Measurements from ENCODE around the gene FBXO3. TPM values are rescaled to one million over a fixed set of nuclear protein-coding genes. Genes with fewer than 3 reads are reported as not detected.

The FBXO3 gene
- total RNA-seq, 1 experiment from 2014 or later = 29.6 TPM

DNA sequence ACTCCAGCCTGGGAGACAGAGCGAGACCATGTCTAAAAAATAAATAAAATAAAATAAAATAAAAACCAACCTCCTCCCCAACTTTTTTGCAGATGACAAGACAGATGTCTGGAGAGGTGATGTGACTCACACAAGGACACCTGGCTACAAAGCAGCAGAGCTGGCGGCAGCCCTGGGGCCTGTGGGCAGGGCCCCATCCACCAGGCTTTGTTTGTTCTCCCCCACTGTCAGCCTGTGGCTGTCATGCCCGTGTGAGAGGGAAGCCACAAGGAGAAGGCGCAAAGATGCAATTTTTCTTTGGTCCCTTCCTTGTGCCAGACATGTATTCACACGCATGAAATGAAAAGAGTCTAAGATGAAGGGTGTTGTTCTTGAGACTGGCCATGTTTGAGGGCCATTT, 54.7 kb downstream of the FBXO3 start:
- Histone ChIP-seq H3K36me3 (ENCODE audit: control insufficient read depth, insufficient read depth, low read length) (no peaks in the 10 kb centered on the region; the same call in 1 of the 2 replicates), H3K27me3 (replicated peaks; ENCODE audit: control insufficient read depth, insufficient read depth, low read length) (no peaks in the 10 kb centered on the region), H3K9me3 (no peaks in the 10 kb centered on the region), H3K4me1 (peaks cover 19% of the 10 kb centered on the region), H3K4me3 (ENCODE audit: low read depth, low read length) (no peak overlapping the region)
- no peaks in the 10 kb centered on the region for H3K9me3 Mint-ChIP-seq (ENCODE audit: unreplicated experiment)
- POLR2A ChIA-PET = no interaction called here
- no peak overlapping the region for H3K4me3 Mint-ChIP-seq (ENCODE audit: unreplicated experiment)
- BruUV-seq (replicated peaks) = no TSS peak
- no peak overlapping the region for H3K27ac Mint-ChIP-seq (ENCODE audit: unreplicated experiment)
- no peak for DNase-seq
- peaks cover 16% of the 10 kb centered on the region for H3K4me1 Mint-ChIP-seq (ENCODE audit: low read depth, unreplicated experiment)
- TF ChIP-seq, protein P1, sequence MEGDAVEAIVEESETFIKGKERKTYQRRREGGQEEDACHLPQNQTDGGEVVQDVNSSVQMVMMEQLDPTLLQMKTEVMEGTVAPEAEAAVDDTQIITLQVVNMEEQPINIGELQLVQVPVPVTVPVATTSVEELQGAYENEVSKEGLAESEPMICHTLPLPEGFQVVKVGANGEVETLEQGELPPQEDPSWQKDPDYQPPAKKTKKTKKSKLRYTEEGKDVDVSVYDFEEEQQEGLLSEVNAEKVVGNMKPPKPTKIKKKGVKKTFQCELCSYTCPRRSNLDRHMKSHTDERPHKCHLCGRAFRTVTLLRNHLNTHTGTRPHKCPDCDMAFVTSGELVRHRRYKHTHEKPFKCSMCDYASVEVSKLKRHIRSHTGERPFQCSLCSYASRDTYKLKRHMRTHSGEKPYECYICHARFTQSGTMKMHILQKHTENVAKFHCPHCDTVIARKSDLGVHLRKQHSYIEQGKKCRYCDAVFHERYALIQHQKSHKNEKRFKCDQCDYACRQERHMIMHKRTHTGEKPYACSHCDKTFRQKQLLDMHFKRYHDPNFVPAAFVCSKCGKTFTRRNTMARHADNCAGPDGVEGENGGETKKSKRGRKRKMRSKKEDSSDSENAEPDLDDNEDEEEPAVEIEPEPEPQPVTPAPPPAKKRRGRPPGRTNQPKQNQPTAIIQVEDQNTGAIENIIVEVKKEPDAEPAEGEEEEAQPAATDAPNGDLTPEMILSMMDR (IDR thresholded peaks at IDR 0.05; ENCODE audit: insufficient read depth in 1 of 2, low read depth in 1 of 2, low read length in 1 of 2, severe bottlenecking in 1 of 2, unreplicated experiment in 1 of 2) = no peak
- H3K36me3 Mint-ChIP-seq (ENCODE audit: insufficient read depth, unreplicated experiment) = peaks cover 20% of the 10 kb centered on the region
- no peaks in the 10 kb centered on the region for H3K27me3 Mint-ChIP-seq (ENCODE audit: insufficient read depth, unreplicated experiment)
- CTCF ChIA-PET = no interaction called here
- intact Hi-C loops (cut with micrococcal nuclease; ENCODE audit: unreplicated experiment) = no loop called here

DNA sequence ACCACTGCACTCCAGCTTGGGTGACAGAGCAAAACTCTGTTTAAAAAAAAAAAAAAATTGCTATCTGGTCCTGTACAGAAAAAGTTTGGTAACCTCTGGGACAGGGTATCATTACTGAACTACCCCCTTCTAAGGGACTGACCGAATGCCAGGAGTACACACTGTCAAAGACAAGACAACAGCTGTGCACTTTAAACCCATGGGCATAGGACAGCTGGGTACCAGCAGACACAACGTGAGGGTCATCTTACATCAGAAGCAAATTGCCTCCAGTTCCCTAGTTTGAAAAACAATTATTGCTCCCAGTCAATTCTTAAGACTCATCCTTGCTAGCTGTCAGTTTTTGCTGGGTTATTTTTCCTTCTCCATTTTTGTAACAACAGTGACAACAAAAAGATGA, 55.9 kb downstream of the FBXO3 start:
- no peaks in the 10 kb centered on the region for H3K9me3 ChIP-seq
- POLR2A ChIA-PET = no interaction called here
- Mint-ChIP-seq H3K27me3 (ENCODE audit: insufficient read depth, unreplicated experiment) (no peaks in the 10 kb centered on the region), H3K4me3 (ENCODE audit: unreplicated experiment) (no peak overlapping the region), H3K4me1 (ENCODE audit: low read depth, unreplicated experiment) (peaks cover 11% of the 10 kb centered on the region), H3K9me3 (ENCODE audit: unreplicated experiment) (no peaks in the 10 kb centered on the region), H3K27ac (ENCODE audit: unreplicated experiment) (no peak overlapping the region), H3K36me3 (ENCODE audit: insufficient read depth, unreplicated experiment) (peaks cover 20% of the 10 kb centered on the region)
- TF ChIP-seq, protein P1 (IDR thresholded peaks at IDR 0.05; ENCODE audit: insufficient read depth in 1 of 2, low read depth in 1 of 2, low read length in 1 of 2, severe bottlenecking in 1 of 2, unreplicated experiment in 1 of 2) = no peak
- H3K4me3 ChIP-seq (ENCODE audit: low read depth, low read length) = no peak overlapping the region
- no TSS peak for BruUV-seq (replicated peaks)
- DNase-seq = no peak
- no peaks in the 10 kb centered on the region for H3K27me3 ChIP-seq (replicated peaks; ENCODE audit: control insufficient read depth, insufficient read depth, low read length)
- peaks cover 8% of the 10 kb centered on the region for H3K4me1 ChIP-seq
- CTCF ChIA-PET = interaction anchor here (0.7 to 1.3 kb wide), 2 partner anchors 24 to 35 kb away, joined by 3 to 4 read pairs; no protein-coding TSS in a partner anchor
- no peaks in the 10 kb centered on the region; the same call in 1 of the 2 replicates for H3K36me3 ChIP-seq (ENCODE audit: control insufficient read depth, insufficient read depth, low read length)
- intact Hi-C loops (cut with micrococcal nuclease; ENCODE audit: unreplicated experiment) = no loop called here

DNA sequence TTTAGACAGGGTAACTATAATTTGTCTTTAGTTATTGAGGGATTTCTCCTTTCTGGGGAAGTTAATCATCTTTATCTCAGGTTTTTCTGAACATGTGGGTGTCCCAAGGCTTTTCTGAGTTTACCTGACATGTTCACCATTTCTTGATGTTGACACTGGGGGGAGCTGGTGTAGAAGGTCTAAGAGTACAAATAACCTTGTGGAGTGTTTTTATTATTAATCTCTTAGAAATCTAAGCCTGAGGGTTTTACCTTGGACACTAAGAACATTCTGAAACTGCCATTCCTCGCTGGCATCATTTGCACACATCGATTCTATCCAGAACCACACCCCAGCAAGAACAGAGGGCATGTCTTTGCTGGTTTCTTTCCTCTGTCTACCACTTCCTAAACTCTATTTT, 58.1 kb downstream of the FBXO3 start:
- Histone ChIP-seq H3K36me3 (ENCODE audit: control insufficient read depth, insufficient read depth, low read length) (no peaks in the 10 kb centered on the region; the same call in 1 of the 2 replicates), H3K27me3 (replicated peaks; ENCODE audit: control insufficient read depth, insufficient read depth, low read length) (no peaks in the 10 kb centered on the region), H3K9me3 (no peaks in the 10 kb centered on the region), H3K4me3 (ENCODE audit: low read depth, low read length) (no peak overlapping the region), H3K4me1 (no peaks in the 10 kb centered on the region)
- POLR2A ChIA-PET = no interaction called here
- intact Hi-C loops (cut with micrococcal nuclease; ENCODE audit: unreplicated experiment) = loop anchor here (1.0 kb wide), 1 partner anchor 113 kb away; no protein-coding TSS in a partner anchor
- H3K9me3 Mint-ChIP-seq (ENCODE audit: unreplicated experiment) = no peaks in the 10 kb centered on the region
- H3K36me3 Mint-ChIP-seq (ENCODE audit: insufficient read depth, unreplicated experiment) = peaks cover 22% of the 10 kb centered on the region
- TF ChIP-seq, protein P1 (IDR thresholded peaks at IDR 0.05; ENCODE audit: insufficient read depth in 1 of 2, low read depth in 1 of 2, low read length in 1 of 2, severe bottlenecking in 1 of 2, unreplicated experiment in 1 of 2) = peak in 1 of 2 experiments; percentile 38
- CTCF ChIA-PET = interaction anchor here (0.8 to 2.5 kb wide), 3 partner anchors 15 to 92 kb away, joined by 3 to 37 read pairs (median 4); partner anchors contain the start of gene C11orf91
- DNase-seq = no peak
- H3K27me3 Mint-ChIP-seq (ENCODE audit: insufficient read depth, unreplicated experiment) = no peaks in the 10 kb centered on the region
- no peak overlapping the region for H3K4me3 Mint-ChIP-seq (ENCODE audit: unreplicated experiment)
- peaks cover 6% of the 10 kb centered on the region for H3K4me1 Mint-ChIP-seq (ENCODE audit: low read depth, unreplicated experiment)
- H3K27ac Mint-ChIP-seq (ENCODE audit: unreplicated experiment) = no peak overlapping the region
- no TSS peak for BruUV-seq (replicated peaks)
